Panc1 (cell line): ENCODE data around the gene EYA2. TPM values are rescaled to one million over a fixed set of nuclear protein-coding genes. Genes with fewer than 3 reads are reported as not detected.

ENCODE experiments used
- ATAC-seq: fragments of 200-7000 bp; cut with Tn5 transposase; 2 replicates; pipeline ENCODE4 v1.9.1; 2020; ENCODE audit warnings: mild to moderate bottlenecking, moderate library complexity
- BruUV-seq: library from RNA; stranded (reverse); fragments of 400-500 nt; replicated peaks from 2 replicates; lab custom pipeline; 2021; lab: Mats Ljungman, UMichigan
- CTCF ChIA-PET: fragments of 300-600 bp; sonication (Branson Sonifier 250); formaldehyde crosslinking; loops from one replicate; lab custom pipeline; 2022; ENCODE audit warnings: antibody characterized with exemption; lab: Charles Lee
- POLR2A ChIA-PET: fragments of 300-600 bp; sonication (Branson Sonifier 250); formaldehyde crosslinking; loops from one replicate; lab custom pipeline; 2022; ENCODE audit warnings: antibody characterized with exemption; lab: Charles Lee
- DNase-seq: peaks from one replicate; pipeline ENCODE4 v3.0.0-alpha.2; 2010; ENCODE audit warnings: low read depth, low spot score
- H3K27ac ChIP-seq: 2 replicates; pipeline ENCODE4 v1.5.1; 2011; ENCODE audit warnings: mild to moderate bottlenecking, low read length, inconsistent platforms
- H3K27me3 ChIP-seq: fragments of 200-500 bp; sonication (Bioruptor generic); 2 replicates; pipeline ENCODE4 v1.6.0; 2014; ENCODE audit warnings: low read length, inconsistent platforms; ENCODE audit not compliant: control insufficient read depth, insufficient read depth
- H3K36me3 ChIP-seq: fragments of 200-500 bp; sonication (Bioruptor generic); 2 replicates; pipeline ENCODE4 v1.5.1; 2014; ENCODE audit warnings: inconsistent platforms, mild to moderate bottlenecking, low read length, moderate library complexity; ENCODE audit not compliant: control insufficient read depth, insufficient read depth
- H3K4me1 ChIP-seq: 2 replicates; pipeline ENCODE4 v1.5.1; 2011; ENCODE audit warnings: inconsistent platforms, mild to moderate bottlenecking, low read length, moderate library complexity; ENCODE audit not compliant: control insufficient read depth, insufficient read depth
- H3K4me3 ChIP-seq, 2 experiments: 2 replicates each; pipeline ENCODE4 v1.5.1; 2011 to 2012; ENCODE audit warnings: low read depth in 2 of 2, low read length in 2 of 2, mild to moderate bottlenecking in 2 of 2, inconsistent platforms in 1 of 2, moderate library complexity in 1 of 2
- H3K9me3 ChIP-seq: fragments of 200-500 bp; sonication (Bioruptor generic); 2 replicates; pipeline ENCODE4 v1.5.1; 2014; ENCODE audit warnings: low read depth, mild to moderate bottlenecking, inconsistent platforms, low read length, moderate library complexity; ENCODE audit not compliant: control insufficient read depth, insufficient read depth
- CTCF ChIP-seq: fragments of 450-650 bp; IDR thresholded peaks from 2 replicates; pipeline ENCODE4 v1.5.1; 2017; ENCODE audit warnings: mild to moderate bottlenecking
- POLR2AphosphoS5 ChIP-seq: IDR thresholded peaks from 2 replicates; pipeline ENCODE4 v1.6.1; 2012; ENCODE audit warnings: mild to moderate bottlenecking, low read depth, low read length, moderate library complexity
- REST ChIP-seq, 2 experiments: IDR thresholded peaks; 2 replicates each; pipeline ENCODE4 v1.6.1; 2011 to 2012; ENCODE audit warnings: low read depth in 2 of 2, control low read depth in 1 of 2, low read length in 1 of 2, mild to moderate bottlenecking in 1 of 2, moderate library complexity in 1 of 2; ENCODE audit not compliant: insufficient read depth in 1 of 2
- SIN3A ChIP-seq: IDR thresholded peaks from 2 replicates; pipeline ENCODE4 v1.6.1; 2012; ENCODE audit warnings: low read depth, mild to moderate bottlenecking, low read length, moderate library complexity, borderline replicate concordance; ENCODE audit not compliant: insufficient read depth
- TCF7L2 ChIP-seq: IDR thresholded peaks from 2 replicates; pipeline ENCODE4 v1.6.1; 2011; ENCODE audit warnings: mild to moderate bottlenecking, low read depth, low read length, inconsistent platforms
- in situ Hi-C: cut with HindIII; loops from 2 replicates; pipeline ENCODE4 v1.10.0; 2016; ENCODE audit warnings: low sequenced_read_pairs, low pct_unique_long_range_greater_than_20kb
- intact Hi-C: fragments of 100-400 bp; cut with micrococcal nuclease; formaldehyde crosslinking; loops from one replicate; pipeline ENCODE4 v1.10.0; 2022; ENCODE audit not compliant: unreplicated experiment
- total RNA-seq: library from RNA; stranded (reverse); gene quantifications from one replicate; pipeline ENCODE4 v1.2.1, GENCODE V29; 2021; ENCODE audit not compliant: unreplicated experiment

The EYA2 gene
- total RNA-seq, 1 experiment from 2014 or later, result 1.9 TPM

GRCh38 chr20:47024461-47024937 lies 129.9 kb downstream of the EYA2 start:
- H3K4me1 ChIP-seq, result no peaks in the 10 kb centered on the region
- BruUV-seq, result no TSS peak
- ChIA-PET CTCF (no interaction called here), POLR2A (no interaction called here)
- no peak for ATAC-seq
- TF ChIP-seq POLR2AphosphoS5, result no peak
- no peak for TF ChIP-seq SIN3A
- no peak for TF ChIP-seq CTCF
- TF ChIP-seq REST (IDR thresholded peaks at IDR 0.05; ENCODE audit: insufficient read depth in 1 of 2, low read depth in 2 of 2, low read length in 1 of 2), result no peak
- TF ChIP-seq TCF7L2, result no peak
- no peak overlapping the region for H3K4me3 ChIP-seq
- in situ Hi-C loops, result no loop called here
- no peaks in the 10 kb centered on the region for H3K27me3 ChIP-seq
- intact Hi-C loops, result no loop called here
- H3K36me3 ChIP-seq, result no peaks in the 10 kb centered on the region
- no peaks in the 10 kb centered on the region for H3K9me3 ChIP-seq
- no peak overlapping the region for H3K27ac ChIP-seq
- no peak for DNase-seq

GRCh38 chr20:47027042-47027441 lies 132.4 kb downstream of the EYA2 start:
- ATAC-seq, result no peak
- TF ChIP-seq REST (IDR thresholded peaks at IDR 0.05; ENCODE audit: insufficient read depth in 1 of 2, low read depth in 2 of 2, low read length in 1 of 2) (no peak), CTCF (no peak), POLR2AphosphoS5 (no peak), TCF7L2 (no peak), SIN3A (no peak)
- Histone ChIP-seq H3K9me3 (no peaks in the 10 kb centered on the region), H3K4me1 (no peaks in the 10 kb centered on the region), H3K27me3 (no peaks in the 10 kb centered on the region), H3K4me3 (no peak overlapping the region), H3K36me3 (no peaks in the 10 kb centered on the region), H3K27ac (no peak overlapping the region)
- intact Hi-C loops (no loop called here), in situ Hi-C loops (no loop called here)
- ChIA-PET POLR2A (no interaction called here), CTCF (no interaction called here)
- no TSS peak for BruUV-seq
- no peak for DNase-seq
